Measurements from ENCODE around the gene WDFY2. TPM values are rescaled to one million over a fixed set of nuclear protein-coding genes. Genes with fewer than 3 reads are reported as not detected.

WDFY2 gene
- total RNA-seq, 1 donor from 2014 or later = 14.6 TPM

DNA sequence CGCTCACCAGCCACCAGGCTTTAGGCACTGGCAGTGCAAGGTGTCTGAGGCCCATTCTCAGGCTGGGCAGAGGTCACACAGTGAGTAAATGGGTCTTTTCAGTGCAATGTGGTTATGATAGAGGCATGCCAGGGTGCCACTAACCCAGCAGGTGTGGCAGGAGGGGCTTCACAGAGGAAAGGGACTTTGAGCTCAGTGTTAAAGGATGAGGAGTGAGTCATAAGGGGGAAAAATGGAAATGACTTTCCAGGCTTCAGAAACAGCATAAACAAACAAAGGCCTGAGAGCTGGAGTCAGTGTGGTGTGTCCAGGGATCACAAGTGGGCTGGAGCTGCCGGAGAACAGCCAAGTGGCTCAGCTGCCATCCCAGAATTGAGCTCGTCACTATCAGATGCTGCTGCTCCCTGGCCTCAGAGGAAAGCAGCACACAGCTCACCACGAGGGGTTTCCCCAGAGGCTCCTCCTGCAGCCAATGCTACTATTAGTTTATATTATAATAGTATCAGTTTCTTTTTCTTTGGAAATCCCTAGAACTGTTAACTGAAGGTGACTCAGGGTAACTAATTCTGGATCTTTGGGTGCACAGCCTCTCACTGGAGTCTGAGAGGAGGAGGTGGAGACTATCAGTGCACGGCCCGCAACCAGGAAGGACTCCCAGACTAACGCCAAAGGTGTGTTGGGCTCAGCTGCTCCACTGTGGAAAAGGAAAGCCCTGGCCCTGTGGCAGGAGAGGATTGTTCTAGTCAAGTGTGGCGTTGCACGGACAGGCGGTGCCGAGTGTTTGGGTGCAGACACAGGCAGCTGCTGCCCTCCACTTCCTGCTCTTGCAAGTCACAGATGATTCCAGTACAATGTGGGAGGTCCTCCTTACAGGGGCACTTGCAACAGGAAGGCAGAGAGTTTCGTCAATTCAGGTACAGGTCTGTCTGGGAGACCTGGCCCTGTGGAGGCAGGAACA is 180.2 kb downstream of the WDFY2 start:
- intact Hi-C loops (cut with micrococcal nuclease) = loop anchor here (1.0 to 5.0 kb wide), 4 partner anchors 39 to 311 kb away; partner anchors contain the start of genes INTS6 and WDFY2

- intact Hi-C loops (cut with micrococcal nuclease) = no loop called here
Measured at GRCh38 chr13:51765142-51765515, 180.9 kb downstream of the WDFY2 start.

DNA sequence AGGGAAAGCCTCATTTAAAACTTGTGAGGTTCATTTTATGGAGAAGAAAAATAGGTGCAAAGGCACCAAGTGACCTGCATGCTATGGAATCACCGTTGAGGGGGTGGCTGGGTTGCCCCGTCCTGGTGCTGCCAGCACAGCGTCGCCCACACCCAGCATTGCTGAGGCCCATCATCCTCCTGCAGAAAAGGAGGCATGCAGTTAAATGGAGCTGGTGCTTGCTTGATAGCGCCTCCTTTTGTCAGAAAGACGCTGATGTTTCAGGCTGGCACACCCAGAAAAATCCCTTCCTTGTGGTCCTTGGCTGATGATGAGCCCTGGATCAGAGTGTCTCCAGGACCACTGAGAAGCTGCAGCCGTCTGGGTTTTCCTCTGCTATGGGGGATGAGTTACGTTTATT is 182.8 kb downstream of the WDFY2 start:
- intact Hi-C loops (cut with micrococcal nuclease) = no loop called here

- intact Hi-C loops (cut with micrococcal nuclease) = no loop called here
Measured at GRCh38 chr13:51768378-51768921, 184.2 kb downstream of the WDFY2 start.

DNA sequence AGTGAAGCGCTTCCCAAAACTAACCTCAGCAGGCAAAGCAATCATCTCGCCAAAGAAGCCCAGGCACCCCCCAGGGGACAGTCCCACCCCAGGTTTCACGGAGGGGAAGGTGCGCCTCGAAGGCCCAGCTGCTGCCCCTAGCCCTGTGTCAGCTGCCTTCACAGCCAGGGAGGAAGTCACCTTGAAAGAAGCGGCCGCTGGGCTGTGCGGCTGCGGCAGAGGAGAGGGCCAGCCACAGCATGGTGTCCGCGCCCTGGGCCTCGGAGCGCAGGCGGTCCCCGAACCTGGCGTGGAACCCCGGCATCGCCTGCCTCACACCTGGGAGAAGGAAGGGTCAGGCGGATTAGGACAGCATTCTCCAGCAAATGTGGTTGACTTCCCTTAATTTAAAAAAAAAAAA is 184.7 kb downstream of the WDFY2 start:
- intact Hi-C loops (cut with micrococcal nuclease) = no loop called here

DNA sequence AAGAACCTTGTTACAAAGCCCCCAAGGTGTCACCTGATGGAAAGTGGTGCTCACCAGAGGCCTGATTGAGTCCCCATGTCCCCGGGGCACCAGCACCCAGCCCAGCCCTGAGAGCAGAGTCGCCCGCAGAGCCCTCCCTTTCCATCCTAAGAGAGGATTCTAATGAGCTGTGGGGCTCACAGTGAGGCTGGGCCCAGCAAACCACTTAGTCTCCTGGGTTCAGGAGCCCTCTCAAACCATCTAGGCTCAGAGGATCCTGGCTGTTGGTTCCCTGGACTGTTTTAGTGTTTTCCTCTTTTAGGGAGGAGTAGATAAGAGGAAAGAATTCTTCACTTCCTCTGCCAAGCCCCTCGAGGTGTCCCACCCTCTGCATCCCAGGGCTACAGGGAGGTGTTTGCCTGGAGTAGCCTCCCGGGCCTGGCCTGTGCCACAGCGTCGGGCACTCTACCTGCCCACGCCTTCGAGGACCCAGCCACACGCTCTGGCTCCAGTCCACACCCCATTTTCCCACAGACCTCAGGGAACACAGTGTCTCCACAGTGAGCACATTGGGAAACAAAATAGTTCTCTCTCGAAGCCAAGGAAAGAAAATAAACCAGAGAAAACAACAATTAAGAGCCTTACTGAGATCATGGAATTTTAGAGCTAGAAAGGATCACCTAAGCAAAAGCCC is 185.3 kb downstream of the WDFY2 start:
- intact Hi-C loops (cut with micrococcal nuclease) = no loop called here

GRCh38 chr13:51770160-51770559 is 185.9 kb downstream of the WDFY2 start:
- intact Hi-C loops (cut with micrococcal nuclease) = no loop called here

DNA sequence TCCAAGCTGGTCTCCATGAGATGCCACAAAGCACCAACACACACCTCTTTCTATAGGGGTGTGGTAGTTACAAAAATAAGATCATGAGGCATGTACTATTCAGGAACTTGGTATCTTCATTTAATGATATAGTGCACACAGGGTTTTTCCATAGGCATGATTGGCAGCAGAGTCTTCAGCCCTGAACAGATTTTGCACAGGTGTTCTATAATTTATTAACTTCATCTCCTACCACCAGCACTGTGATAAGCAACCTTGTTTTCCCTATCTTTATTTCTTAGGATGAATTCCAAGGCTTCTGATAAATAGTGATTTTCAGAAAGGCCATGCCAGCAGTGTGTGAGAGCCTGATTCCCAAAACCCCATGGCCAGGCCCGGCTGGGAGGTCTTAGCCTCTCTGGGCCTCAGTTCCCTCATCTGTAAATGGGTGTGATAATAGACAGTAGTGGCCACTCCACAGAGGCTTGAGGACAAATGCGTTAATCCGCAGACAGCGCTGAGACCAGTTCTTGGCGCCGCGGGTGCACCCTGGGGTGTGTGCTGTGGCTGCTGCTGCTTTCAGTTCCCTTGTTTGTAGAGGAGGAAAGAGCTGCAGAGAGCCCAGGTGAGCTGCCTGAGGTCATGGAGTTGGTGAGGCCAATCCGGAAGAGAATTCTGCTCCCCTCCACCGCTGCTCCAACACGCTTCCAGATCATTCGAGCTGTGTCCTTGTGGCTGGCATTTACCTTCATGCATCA is 186.6 kb downstream of the WDFY2 start:
- intact Hi-C loops (cut with micrococcal nuclease) = no loop called here

DNA sequence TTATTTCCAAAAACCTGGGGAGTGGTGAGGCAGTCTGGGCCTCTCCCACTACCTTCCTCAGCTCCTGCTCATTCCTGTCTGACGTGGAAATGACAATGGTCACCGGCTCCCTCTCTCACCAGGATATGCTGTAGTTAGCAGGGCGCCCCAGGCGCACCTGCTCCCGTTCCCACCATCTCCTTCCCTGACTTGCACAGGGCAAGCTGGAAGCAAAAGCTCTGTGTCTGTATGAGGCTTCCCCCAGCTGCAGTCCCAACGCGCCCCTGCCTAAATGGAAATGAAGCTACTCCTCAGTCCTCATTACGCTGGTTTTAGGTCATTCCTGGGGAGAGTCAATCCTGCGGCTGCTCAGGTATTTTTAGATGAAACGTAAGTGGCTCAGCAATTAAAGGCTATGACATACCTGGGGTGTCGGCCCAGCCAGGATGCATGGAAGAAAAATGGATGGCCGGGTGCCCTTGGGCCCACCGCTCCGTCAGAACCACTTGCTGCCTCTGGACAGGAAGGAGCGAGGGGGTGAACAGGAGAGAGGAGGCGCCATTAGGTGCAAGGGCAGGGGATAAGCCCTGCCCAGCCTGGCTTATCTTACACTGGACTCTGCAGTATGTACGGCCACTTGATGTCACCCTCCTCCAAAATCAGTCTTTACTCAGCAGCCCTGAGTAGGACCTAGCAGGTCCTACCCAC is 187.3 kb downstream of the WDFY2 start:
- intact Hi-C loops (cut with micrococcal nuclease) = no loop called here

DNA sequence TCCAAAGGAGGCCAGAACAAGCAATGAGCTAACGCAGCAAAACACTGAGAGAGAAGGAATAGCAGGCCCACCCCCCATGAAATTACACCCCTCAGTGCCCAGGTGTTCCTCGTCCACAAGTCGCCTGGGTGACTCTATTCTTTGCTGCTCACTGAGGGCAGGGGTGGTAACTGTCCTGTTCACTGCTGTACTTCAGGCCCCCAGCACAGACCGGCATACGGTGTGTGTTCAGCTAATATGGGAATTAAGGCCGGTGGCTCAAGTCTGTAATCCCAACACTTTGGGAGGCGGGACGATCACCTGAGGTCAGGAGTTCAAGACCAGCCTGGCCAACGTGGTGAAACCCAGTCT is 187.8 kb downstream of the WDFY2 start:
- intact Hi-C loops (cut with micrococcal nuclease) = no loop called here

DNA sequence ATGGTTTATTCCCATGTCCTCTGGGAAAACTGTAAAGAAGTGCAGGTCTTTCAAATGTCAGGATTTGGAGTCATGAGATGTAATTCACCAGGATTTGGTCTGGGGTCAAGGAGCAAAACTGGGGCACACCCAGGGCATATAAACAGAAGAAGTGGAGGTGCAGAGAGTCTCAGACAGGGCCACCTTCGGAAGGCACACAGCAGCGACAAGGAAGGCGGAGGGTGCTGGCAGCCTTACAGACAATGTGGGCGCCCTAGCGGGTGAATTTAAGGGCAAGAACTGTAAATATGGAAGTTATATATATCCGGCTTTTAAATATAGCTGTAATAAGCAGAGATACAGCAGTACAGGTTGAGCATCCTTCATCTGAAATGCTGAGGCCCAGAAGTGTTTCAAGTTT is 188.5 kb downstream of the WDFY2 start:
- intact Hi-C loops (cut with micrococcal nuclease) = no loop called here

- intact Hi-C loops (cut with micrococcal nuclease) = no loop called here
Measured at GRCh38 chr13:51773515-51773914, 189.3 kb downstream of the WDFY2 start.

DNA sequence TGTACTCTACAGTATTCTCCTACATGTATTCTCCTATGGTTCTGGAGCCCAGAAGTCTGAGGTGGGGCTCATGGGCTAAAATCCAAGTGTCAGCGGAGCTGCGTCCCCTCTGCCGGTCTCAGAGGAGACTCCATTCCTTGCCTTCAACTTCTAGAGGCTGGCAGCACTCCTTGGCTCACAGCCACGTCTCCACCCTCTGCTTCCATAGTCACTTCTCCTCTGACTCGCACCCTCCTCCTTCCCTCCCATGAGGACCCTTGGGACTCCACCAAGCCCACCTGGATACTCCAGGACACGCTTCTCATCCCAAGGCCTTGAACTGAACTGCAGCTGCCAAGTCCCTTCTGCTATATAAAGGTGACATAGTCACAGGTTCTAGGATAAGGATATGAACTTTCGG is 191.9 kb downstream of the WDFY2 start:
- intact Hi-C loops (cut with micrococcal nuclease) = no loop called here

GRCh38 chr13:51777921-51778320 is 193.7 kb downstream of the WDFY2 start:
- intact Hi-C loops (cut with micrococcal nuclease) = no loop called here

DNA sequence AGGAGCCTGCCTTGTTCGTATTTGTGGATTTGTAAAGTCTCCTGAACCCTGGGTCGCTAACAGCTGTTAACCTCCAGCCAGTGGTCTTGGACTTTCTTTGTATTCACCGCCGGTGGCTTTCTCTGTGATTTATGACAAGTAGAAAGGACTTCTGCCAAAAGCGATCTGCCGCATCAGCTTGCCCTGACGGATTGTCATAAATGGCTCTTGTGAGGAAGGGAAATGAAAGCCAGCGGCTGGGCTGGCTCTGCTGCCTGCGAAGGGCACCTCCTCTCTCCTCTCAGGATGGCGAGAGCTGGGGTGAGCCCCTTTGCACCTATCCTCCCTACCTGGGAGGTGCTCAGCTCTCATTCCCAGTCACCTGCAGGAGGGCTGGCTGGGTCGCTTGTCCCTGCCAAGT is 194.1 kb downstream of the WDFY2 start:
- intact Hi-C loops (cut with micrococcal nuclease) = no loop called here

DNA sequence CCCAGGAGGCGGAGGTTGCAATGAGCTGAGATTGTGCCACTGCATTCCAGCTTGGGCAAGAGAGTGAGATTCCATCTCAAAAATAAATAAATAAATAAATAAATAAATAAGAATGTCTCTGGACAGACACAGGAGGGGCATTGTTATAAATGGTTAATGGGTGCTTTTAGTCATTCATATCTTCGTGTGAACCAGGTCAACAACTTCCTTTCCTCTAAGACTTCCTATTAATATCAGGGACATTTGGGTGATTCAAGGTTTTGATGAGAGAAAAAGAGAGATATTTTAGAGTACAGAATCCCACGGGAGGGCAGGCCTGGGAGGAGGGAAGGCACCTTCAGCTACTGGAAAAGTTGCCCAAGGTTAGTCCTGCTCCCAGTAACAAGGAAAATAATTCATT is 195.8 kb downstream of the WDFY2 start:
- intact Hi-C loops (cut with micrococcal nuclease) = loop anchor here (5.0 kb wide), 1 partner anchor 193 kb away; no protein-coding TSS in a partner anchor

GRCh38 chr13:51781246-51782022 is 197.2 kb downstream of the WDFY2 start:
- intact Hi-C loops (cut with micrococcal nuclease) = loop anchor here (1.0 to 5.0 kb wide), 3 partner anchors 194 to 346 kb away; no protein-coding TSS in a partner anchor

DNA sequence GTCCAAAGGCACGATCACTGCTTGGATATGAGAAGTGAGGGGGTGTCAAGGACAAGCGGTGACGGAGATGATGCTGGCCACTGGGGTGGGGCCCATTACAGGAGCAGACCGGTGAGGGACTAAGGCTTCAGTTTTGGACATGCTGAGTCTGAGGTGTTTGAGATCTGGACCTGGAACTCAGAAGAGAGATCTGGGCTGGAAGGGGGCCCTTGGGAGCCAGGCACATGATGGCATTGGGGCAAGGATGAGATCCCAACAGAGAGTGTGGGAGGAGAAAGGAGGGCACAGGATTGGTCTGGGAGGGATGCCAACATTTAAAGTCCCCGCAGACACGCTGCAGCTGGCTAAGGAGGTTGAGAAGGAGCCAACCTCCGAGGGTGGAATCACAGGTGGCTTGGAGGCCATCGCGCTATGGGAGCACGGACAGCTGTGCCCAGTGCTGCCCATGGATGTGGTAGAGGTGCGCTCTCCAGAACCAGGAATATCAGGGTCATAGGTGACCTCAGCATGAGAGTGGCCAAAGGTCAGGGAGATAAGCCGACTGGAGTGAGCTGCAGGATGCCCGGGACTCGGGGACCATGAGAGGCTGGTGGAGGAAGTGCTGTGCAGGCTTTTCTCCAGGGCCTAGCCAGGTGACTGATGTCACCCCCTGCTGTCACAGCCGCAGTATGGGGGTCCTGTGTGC is 197.9 kb downstream of the WDFY2 start:
- intact Hi-C loops (cut with micrococcal nuclease) = loop anchor here (5.0 kb wide), 1 partner anchor 195 kb away; no protein-coding TSS in a partner anchor

- intact Hi-C loops (cut with micrococcal nuclease) = loop anchor here (5.0 kb wide), 1 partner anchor 196 kb away; no protein-coding TSS in a partner anchor
Measured at GRCh38 chr13:51783428-51784094, 199.3 kb downstream of the WDFY2 start.
